Kidney epithelial cell (primary cell): ENCODE data around the gene SORCS2. TPM values are rescaled to one million over a fixed set of nuclear protein-coding genes. Genes with fewer than 3 reads are reported as not detected.

ENCODE experiments used
- DNase-seq: peaks from one replicate; pipeline ENCODE4 v3.0.0-alpha.2; 2010; ENCODE audit warnings: low read depth
- H3K27me3 ChIP-seq: 2 replicates; pipeline ENCODE4 v1.6.0; 2011; ENCODE audit warnings: low read length; ENCODE audit not compliant: control insufficient read depth, insufficient read depth
- H3K36me3 ChIP-seq: 2 replicates; pipeline ENCODE4 v1.5.1; 2011; ENCODE audit warnings: low read length; ENCODE audit not compliant: control insufficient read depth, insufficient read depth
- H3K4me3 ChIP-seq: 2 replicates; pipeline ENCODE4 v1.5.1; 2011; ENCODE audit warnings: low read depth, mild to moderate bottlenecking, control low read depth, low read length
- CTCF ChIP-seq: IDR thresholded peaks from 2 replicates; pipeline ENCODE4 v1.5.1; 2011; ENCODE audit warnings: mild to moderate bottlenecking, moderate library complexity, low read length, control low read depth, inconsistent platforms; ENCODE audit not compliant: insufficient read depth, poor library complexity, severe bottlenecking
- total RNA-seq: library from RNA; depleted of rRNA; stranded (reverse); fragments of >200 nt; gene quantifications from 2 replicates; pipeline ENCODE4 v1.2.3, GENCODE V29; 2015

Gene SORCS2
- total RNA-seq, 1 donor from 2014 or later: 1.4 TPM

GRCh38 chr4:7183780-7184460 lies 8.4 kb upstream of the SORCS2 start:
- H3K36me3 ChIP-seq: no peaks in the 10 kb centered on the region
- peaks cover 19% of the 10 kb centered on the region for H3K27me3 ChIP-seq
- H3K4me3 ChIP-seq: no peak overlapping the region
- no peak for TF ChIP-seq CTCF
- no peak for DNase-seq

GRCh38 chr4:7185487-7186030 lies 6.8 kb upstream of the SORCS2 start:
- DNase-seq: no peak
- Histone ChIP-seq H3K27me3 (peaks cover 32% of the 10 kb centered on the region), H3K36me3 (no peaks in the 10 kb centered on the region), H3K4me3 (no peak overlapping the region)
- no peak for TF ChIP-seq CTCF

- Histone ChIP-seq H3K36me3 (no peaks in the 10 kb centered on the region), H3K27me3 (peaks cover 35% of the 10 kb centered on the region), H3K4me3 (no peak overlapping the region)
- DNase-seq: no peak
- TF ChIP-seq CTCF: peak; percentile 36
Measured at GRCh38 chr4:7186031-7186430, 6.3 kb upstream of the SORCS2 start.

- Histone ChIP-seq H3K4me3 (no peak overlapping the region), H3K36me3 (no peaks in the 10 kb centered on the region), H3K27me3 (peaks cover 40% of the 10 kb centered on the region)
- no peak for TF ChIP-seq CTCF
- DNase-seq: no peak
Measured at GRCh38 chr4:7186516-7187167, 5.7 kb upstream of the SORCS2 start.

GRCh38 chr4:7187168-7187535 lies 5.2 kb upstream of the SORCS2 start:
- TF ChIP-seq CTCF: no peak
- H3K27me3 ChIP-seq: peaks cover 43% of the 10 kb centered on the region
- no peaks in the 10 kb centered on the region for H3K36me3 ChIP-seq
- DNase-seq: no peak
- H3K4me3 ChIP-seq: no peak overlapping the region
